Effector memory CD4-positive, alpha-beta T cell (primary cell): ENCODE results near the gene NOTCH2.

Experiments
- DNase-seq, 3 donors: peaks; one replicate each; pipeline ENCODE4 v3.0.0-alpha.2; 2020
- H3K27ac ChIP-seq: 2 replicates; pipeline ENCODE4 v1.7.0; 2013; ENCODE audit warnings: mild to moderate bottlenecking, low read length, moderate library complexity; ENCODE audit not compliant: insufficient read depth, poor library complexity, severe bottlenecking
- H3K27me3 ChIP-seq: replicated peaks from 2 replicates; pipeline ENCODE4 v1.7.0; 2013; ENCODE audit warnings: mild to moderate bottlenecking, low read length; ENCODE audit not compliant: insufficient read depth, control insufficient read depth, poor library complexity, severe bottlenecking
- H3K36me3 ChIP-seq: 2 replicates; pipeline ENCODE4 v1.7.0; 2013; ENCODE audit warnings: mild to moderate bottlenecking, low read length, moderate library complexity; ENCODE audit not compliant: control insufficient read depth, insufficient read depth
- H3K4me1 ChIP-seq: 2 replicates; pipeline ENCODE4 v1.7.0; 2013; ENCODE audit warnings: low read length, mild to moderate bottlenecking; ENCODE audit not compliant: control insufficient read depth, insufficient read depth, poor library complexity, severe bottlenecking
- H3K4me3 ChIP-seq: 2 replicates; pipeline ENCODE4 v1.7.0; 2013; ENCODE audit warnings: low read length, low read depth, mild to moderate bottlenecking; ENCODE audit not compliant: insufficient read depth, poor library complexity, severe bottlenecking
- H3K9me3 ChIP-seq: 2 replicates; pipeline ENCODE4 v1.7.0; 2013; ENCODE audit warnings: mild to moderate bottlenecking, low read length, moderate library complexity; ENCODE audit not compliant: control insufficient read depth

Gene NOTCH2

GRCh38 chr1:119868176-119868575, 201.3 kb downstream of the NOTCH2 start:
- no peaks in the 10 kb centered on the region for H3K9me3 ChIP-seq
- no peaks in the 10 kb centered on the region for H3K27me3 ChIP-seq
- H3K36me3 ChIP-seq = no peaks in the 10 kb centered on the region

GRCh38 chr1:119866451-119866850, 203.0 kb downstream of the NOTCH2 start:
- Histone ChIP-seq H3K4me3 (no peak overlapping the region), H3K27ac (no peak overlapping the region), H3K36me3 (no peaks in the 10 kb centered on the region), H3K9me3 (no peaks in the 10 kb centered on the region), H3K4me1 (no peaks in the 10 kb centered on the region), H3K27me3 (no peaks in the 10 kb centered on the region)
- DNase-seq = no peak

More at GRCh38 chr1:119868176-119868575, 201.3 kb downstream of the NOTCH2 start:
- no peak overlapping the region for H3K27ac ChIP-seq
- no peak for DNase-seq
- H3K4me1 ChIP-seq = no peaks in the 10 kb centered on the region
- no peak overlapping the region for H3K4me3 ChIP-seq

DNA sequence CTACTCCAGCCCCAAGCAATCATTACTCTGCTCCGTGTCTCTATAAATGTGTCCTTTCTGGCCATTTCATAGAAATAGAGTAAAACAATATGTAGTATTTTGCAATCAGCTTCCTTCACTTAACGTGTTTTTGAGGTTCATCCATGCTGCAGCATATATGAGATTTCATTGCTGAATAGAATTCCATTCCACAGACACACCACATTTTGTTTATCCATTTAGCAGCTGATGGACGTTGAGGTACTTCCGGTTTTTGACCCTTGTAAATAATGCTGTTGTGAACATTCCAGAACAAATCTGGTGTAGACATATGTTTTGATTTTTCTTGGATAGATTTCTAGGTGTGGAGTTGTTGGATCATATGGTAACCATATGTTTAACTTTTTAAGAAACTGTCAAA, 203.8 kb downstream of the NOTCH2 start:
- no peaks in the 10 kb centered on the region for H3K27me3 ChIP-seq
- no peak overlapping the region for H3K4me3 ChIP-seq
- no peaks in the 10 kb centered on the region for H3K4me1 ChIP-seq
- no peaks in the 10 kb centered on the region for H3K9me3 ChIP-seq
- H3K36me3 ChIP-seq = no peaks in the 10 kb centered on the region
- no peak for DNase-seq
- H3K27ac ChIP-seq = no peak overlapping the region

GRCh38 chr1:119862276-119862675, 207.2 kb downstream of the NOTCH2 start:
- Histone ChIP-seq H3K4me3 (no peak overlapping the region), H3K9me3 (no peaks in the 10 kb centered on the region), H3K27ac (no peak overlapping the region), H3K4me1 (no peaks in the 10 kb centered on the region), H3K36me3 (no peaks in the 10 kb centered on the region), H3K27me3 (no peaks in the 10 kb centered on the region)
- no peak for DNase-seq
